ENCODE measurements around the gene PPIG. TPM values are rescaled to one million over a fixed set of nuclear protein-coding genes. Genes with fewer than 3 reads are reported as not detected.

Gene PPIG
- total and polyA plus RNA-seq, 5 donors from 2014 or later = 50.6 to 81.6 (median 53.0) TPM

Other genes starting within 250 kb of the PPIG start
- gene LRP2, start 221.8 kb upstream of the PPIG start, total RNA-seq = not detected
- not detected for gene LRP2, start 221.8 kb upstream of the PPIG start, polyA plus RNA-seq
- 1.4 TPM for gene BBS5, start 104.9 kb upstream of the PPIG start, total RNA-seq
- under 1 TPM in 3 of 4 donors, not detected in 1; 0.32 to 0.95 (median 0.89) TPM for gene BBS5, start 104.9 kb upstream of the PPIG start, polyA plus RNA-seq
- not detected for gene KLHL41, start 74.6 kb upstream of the PPIG start, total RNA-seq
- gene KLHL41, start 74.6 kb upstream of the PPIG start, polyA plus RNA-seq = under 1 TPM in 1 of 4 donors, not detected in 3; 0.08 TPM
- 23.2 TPM for gene FASTKD1, start 10.5 kb upstream of the PPIG start, total RNA-seq
- gene FASTKD1, start 10.5 kb upstream of the PPIG start, polyA plus RNA-seq = 10 to 100 TPM in 3 of 4 donors, 1 to 10 TPM in 1; 7.3 to 16.0 (median 14.6) TPM
- not detected for gene CFAP210, start 110.1 kb downstream of the PPIG start, total RNA-seq
- gene CFAP210, start 110.1 kb downstream of the PPIG start, polyA plus RNA-seq = not detected
- 5.5 TPM for gene PHOSPHO2, start 110.1 kb downstream of the PPIG start, total RNA-seq
- gene PHOSPHO2, start 110.1 kb downstream of the PPIG start, polyA plus RNA-seq = 1 to 10 TPM; 2.2 to 5.1 (median 4.4) TPM
- 1.3 TPM for gene KLHL23, start 149.5 kb downstream of the PPIG start, total RNA-seq
- gene KLHL23, start 149.5 kb downstream of the PPIG start, polyA plus RNA-seq = 1 to 10 TPM; 1.3 to 3.7 (median 3.1) TPM
- 82.0 TPM for gene SSB, start 214.5 kb downstream of the PPIG start, total RNA-seq
- 100 to 1,000 TPM; 106 to 146 (median 127) TPM for gene SSB, start 214.5 kb downstream of the PPIG start, polyA plus RNA-seq
- 26.7 TPM for gene METTL5, start 240.6 kb downstream of the PPIG start, total RNA-seq
- gene METTL5, start 240.6 kb downstream of the PPIG start, polyA plus RNA-seq = 100 to 1,000 TPM; 113 to 142 (median 137) TPM
- 45.1 TPM for gene UBR3, start 243.1 kb downstream of the PPIG start, total RNA-seq
- gene UBR3, start 243.1 kb downstream of the PPIG start, polyA plus RNA-seq = 10 to 100 TPM in 1 of 4 donors, 1 to 10 TPM in 3; 8.1 to 10.0 (median 9.2) TPM